Panc1 (cell line): ENCODE measurements around the gene SLC39A5. TPM values are rescaled to one million over a fixed set of nuclear protein-coding genes. Genes with fewer than 3 reads are reported as not detected.
A peak's percentile ranks its signal among the peaks of the same experiment; 100 is the strongest.

ENCODE experiments used
- ATAC-seq: fragments of 200-7000 bp; cut with Tn5 transposase; 2 replicates; pipeline ENCODE4 v1.9.1; 2020; ENCODE audit warnings: mild to moderate bottlenecking, moderate library complexity
- BruUV-seq: library from RNA; stranded (reverse); fragments of 400-500 nt; replicated peaks from 2 replicates; lab custom pipeline; 2021; lab: Mats Ljungman, UMichigan
- CTCF ChIA-PET: fragments of 300-600 bp; sonication (Branson Sonifier 250); formaldehyde crosslinking; loops from one replicate; lab custom pipeline; 2022; ENCODE audit warnings: antibody characterized with exemption; lab: Charles Lee
- POLR2A ChIA-PET: fragments of 300-600 bp; sonication (Branson Sonifier 250); formaldehyde crosslinking; loops from one replicate; lab custom pipeline; 2022; ENCODE audit warnings: antibody characterized with exemption; lab: Charles Lee
- DNase-seq: peaks from one replicate; pipeline ENCODE4 v3.0.0-alpha.2; 2010; ENCODE audit warnings: low read depth, low spot score
- H3K27ac ChIP-seq: 2 replicates; pipeline ENCODE4 v1.5.1; 2011; ENCODE audit warnings: mild to moderate bottlenecking, low read length, inconsistent platforms
- H3K27me3 ChIP-seq: fragments of 200-500 bp; sonication (Bioruptor generic); 2 replicates; pipeline ENCODE4 v1.6.0; 2014; ENCODE audit warnings: low read length, inconsistent platforms; ENCODE audit not compliant: control insufficient read depth, insufficient read depth
- H3K36me3 ChIP-seq: fragments of 200-500 bp; sonication (Bioruptor generic); 2 replicates; pipeline ENCODE4 v1.5.1; 2014; ENCODE audit warnings: inconsistent platforms, mild to moderate bottlenecking, low read length, moderate library complexity; ENCODE audit not compliant: control insufficient read depth, insufficient read depth
- H3K4me1 ChIP-seq: 2 replicates; pipeline ENCODE4 v1.5.1; 2011; ENCODE audit warnings: inconsistent platforms, mild to moderate bottlenecking, low read length, moderate library complexity; ENCODE audit not compliant: control insufficient read depth, insufficient read depth
- H3K4me3 ChIP-seq, 2 experiments: 2 replicates each; pipeline ENCODE4 v1.5.1; 2011 to 2012; ENCODE audit warnings: low read depth in 2 of 2, low read length in 2 of 2, mild to moderate bottlenecking in 2 of 2, inconsistent platforms in 1 of 2, moderate library complexity in 1 of 2
- H3K9me3 ChIP-seq: fragments of 200-500 bp; sonication (Bioruptor generic); 2 replicates; pipeline ENCODE4 v1.5.1; 2014; ENCODE audit warnings: low read depth, mild to moderate bottlenecking, inconsistent platforms, low read length, moderate library complexity; ENCODE audit not compliant: control insufficient read depth, insufficient read depth
- POLR2AphosphoS5 ChIP-seq: IDR thresholded peaks from 2 replicates; pipeline ENCODE4 v1.6.1; 2012; ENCODE audit warnings: mild to moderate bottlenecking, low read depth, low read length, moderate library complexity
- SIN3A ChIP-seq: IDR thresholded peaks from 2 replicates; pipeline ENCODE4 v1.6.1; 2012; ENCODE audit warnings: low read depth, mild to moderate bottlenecking, low read length, moderate library complexity, borderline replicate concordance; ENCODE audit not compliant: insufficient read depth
- TCF7L2 ChIP-seq: IDR thresholded peaks from 2 replicates; pipeline ENCODE4 v1.6.1; 2011; ENCODE audit warnings: mild to moderate bottlenecking, low read depth, low read length, inconsistent platforms
- in situ Hi-C: cut with HindIII; loops from 2 replicates; pipeline ENCODE4 v1.10.0; 2016; ENCODE audit warnings: low sequenced_read_pairs, low pct_unique_long_range_greater_than_20kb
- intact Hi-C: fragments of 100-400 bp; cut with micrococcal nuclease; formaldehyde crosslinking; loops from one replicate; pipeline ENCODE4 v1.10.0; 2022; ENCODE audit not compliant: unreplicated experiment
- total RNA-seq: library from RNA; stranded (reverse); gene quantifications from one replicate; pipeline ENCODE4 v1.2.1, GENCODE V29; 2021; ENCODE audit not compliant: unreplicated experiment
- TF ChIP-seq, protein P1 (sequence below), 2 experiments: IDR thresholded peaks; 2 replicates each; pipeline ENCODE4 v1.6.1; 2011 to 2012; ENCODE audit warnings: low read depth in 2 of 2, control low read depth in 1 of 2, low read length in 1 of 2, mild to moderate bottlenecking in 1 of 2, moderate library complexity in 1 of 2; ENCODE audit not compliant: insufficient read depth in 1 of 2
- TF ChIP-seq, protein P2 (sequence below): fragments of 450-650 bp; IDR thresholded peaks from 2 replicates; pipeline ENCODE4 v1.5.1; 2017; ENCODE audit warnings: mild to moderate bottlenecking

The SLC39A5 gene
- total RNA-seq, 1 experiment from 2014 or later = 0.23 TPM

DNA sequence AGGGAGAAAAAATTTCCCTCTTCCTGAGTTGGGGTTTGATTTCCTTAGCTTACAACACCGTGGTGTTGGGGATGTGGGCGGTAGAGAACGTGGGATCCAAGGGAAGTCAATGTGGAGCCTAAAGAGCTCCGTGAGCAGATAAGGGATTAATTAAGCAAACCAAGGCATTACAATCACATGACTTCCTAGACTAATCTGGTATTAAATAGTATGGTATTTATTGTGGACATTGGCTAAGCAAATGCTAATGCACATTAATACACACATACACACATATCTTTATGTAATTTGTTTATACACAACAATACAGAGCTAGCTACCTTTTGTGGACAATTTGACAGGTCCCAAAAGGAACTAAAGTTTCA is 7.3 kb upstream of the SLC39A5 start:
- Histone ChIP-seq H3K4me1 (peaks cover 16% of the 10 kb centered on the region), H3K27ac (peak overlapping the region; percentile 94), H3K4me3 (peak overlapping the region; percentile 74 to 86), H3K9me3 (no peaks in the 10 kb centered on the region), H3K27me3 (no peaks in the 10 kb centered on the region), H3K36me3 (no peaks in the 10 kb centered on the region; the same call in 1 of the 2 replicates)
- no peak for DNase-seq
- TF ChIP-seq, protein P1, sequence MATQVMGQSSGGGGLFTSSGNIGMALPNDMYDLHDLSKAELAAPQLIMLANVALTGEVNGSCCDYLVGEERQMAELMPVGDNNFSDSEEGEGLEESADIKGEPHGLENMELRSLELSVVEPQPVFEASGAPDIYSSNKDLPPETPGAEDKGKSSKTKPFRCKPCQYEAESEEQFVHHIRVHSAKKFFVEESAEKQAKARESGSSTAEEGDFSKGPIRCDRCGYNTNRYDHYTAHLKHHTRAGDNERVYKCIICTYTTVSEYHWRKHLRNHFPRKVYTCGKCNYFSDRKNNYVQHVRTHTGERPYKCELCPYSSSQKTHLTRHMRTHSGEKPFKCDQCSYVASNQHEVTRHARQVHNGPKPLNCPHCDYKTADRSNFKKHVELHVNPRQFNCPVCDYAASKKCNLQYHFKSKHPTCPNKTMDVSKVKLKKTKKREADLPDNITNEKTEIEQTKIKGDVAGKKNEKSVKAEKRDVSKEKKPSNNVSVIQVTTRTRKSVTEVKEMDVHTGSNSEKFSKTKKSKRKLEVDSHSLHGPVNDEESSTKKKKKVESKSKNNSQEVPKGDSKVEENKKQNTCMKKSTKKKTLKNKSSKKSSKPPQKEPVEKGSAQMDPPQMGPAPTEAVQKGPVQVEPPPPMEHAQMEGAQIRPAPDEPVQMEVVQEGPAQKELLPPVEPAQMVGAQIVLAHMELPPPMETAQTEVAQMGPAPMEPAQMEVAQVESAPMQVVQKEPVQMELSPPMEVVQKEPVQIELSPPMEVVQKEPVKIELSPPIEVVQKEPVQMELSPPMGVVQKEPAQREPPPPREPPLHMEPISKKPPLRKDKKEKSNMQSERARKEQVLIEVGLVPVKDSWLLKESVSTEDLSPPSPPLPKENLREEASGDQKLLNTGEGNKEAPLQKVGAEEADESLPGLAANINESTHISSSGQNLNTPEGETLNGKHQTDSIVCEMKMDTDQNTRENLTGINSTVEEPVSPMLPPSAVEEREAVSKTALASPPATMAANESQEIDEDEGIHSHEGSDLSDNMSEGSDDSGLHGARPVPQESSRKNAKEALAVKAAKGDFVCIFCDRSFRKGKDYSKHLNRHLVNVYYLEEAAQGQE (IDR thresholded peaks at IDR 0.05; ENCODE audit: insufficient read depth in 1 of 2, low read depth in 2 of 2, low read length in 1 of 2) = no peak
- TF ChIP-seq, protein P2, sequence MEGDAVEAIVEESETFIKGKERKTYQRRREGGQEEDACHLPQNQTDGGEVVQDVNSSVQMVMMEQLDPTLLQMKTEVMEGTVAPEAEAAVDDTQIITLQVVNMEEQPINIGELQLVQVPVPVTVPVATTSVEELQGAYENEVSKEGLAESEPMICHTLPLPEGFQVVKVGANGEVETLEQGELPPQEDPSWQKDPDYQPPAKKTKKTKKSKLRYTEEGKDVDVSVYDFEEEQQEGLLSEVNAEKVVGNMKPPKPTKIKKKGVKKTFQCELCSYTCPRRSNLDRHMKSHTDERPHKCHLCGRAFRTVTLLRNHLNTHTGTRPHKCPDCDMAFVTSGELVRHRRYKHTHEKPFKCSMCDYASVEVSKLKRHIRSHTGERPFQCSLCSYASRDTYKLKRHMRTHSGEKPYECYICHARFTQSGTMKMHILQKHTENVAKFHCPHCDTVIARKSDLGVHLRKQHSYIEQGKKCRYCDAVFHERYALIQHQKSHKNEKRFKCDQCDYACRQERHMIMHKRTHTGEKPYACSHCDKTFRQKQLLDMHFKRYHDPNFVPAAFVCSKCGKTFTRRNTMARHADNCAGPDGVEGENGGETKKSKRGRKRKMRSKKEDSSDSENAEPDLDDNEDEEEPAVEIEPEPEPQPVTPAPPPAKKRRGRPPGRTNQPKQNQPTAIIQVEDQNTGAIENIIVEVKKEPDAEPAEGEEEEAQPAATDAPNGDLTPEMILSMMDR = no peak
- no peak for TF ChIP-seq POLR2AphosphoS5
- no peak for TF ChIP-seq TCF7L2
- no peak for TF ChIP-seq SIN3A
- intact Hi-C loops = no loop called here
- no TSS peak for BruUV-seq
- no peak for ATAC-seq
- ChIA-PET POLR2A (interaction anchor here (1.3 to 1.8 kb wide), 2 partner anchors 16 to 95 kb away, joined by 3 to 5 read pairs; partner anchors contain the start of gene ESYT1), CTCF (interaction anchor here (0.5 to 2.3 kb wide), 9 partner anchors 11 to 59 kb away, joined by 3 to 41 read pairs (median 3); partner anchors contain the start of gene SMARCC2)
- in situ Hi-C loops = no loop called here

DNA sequence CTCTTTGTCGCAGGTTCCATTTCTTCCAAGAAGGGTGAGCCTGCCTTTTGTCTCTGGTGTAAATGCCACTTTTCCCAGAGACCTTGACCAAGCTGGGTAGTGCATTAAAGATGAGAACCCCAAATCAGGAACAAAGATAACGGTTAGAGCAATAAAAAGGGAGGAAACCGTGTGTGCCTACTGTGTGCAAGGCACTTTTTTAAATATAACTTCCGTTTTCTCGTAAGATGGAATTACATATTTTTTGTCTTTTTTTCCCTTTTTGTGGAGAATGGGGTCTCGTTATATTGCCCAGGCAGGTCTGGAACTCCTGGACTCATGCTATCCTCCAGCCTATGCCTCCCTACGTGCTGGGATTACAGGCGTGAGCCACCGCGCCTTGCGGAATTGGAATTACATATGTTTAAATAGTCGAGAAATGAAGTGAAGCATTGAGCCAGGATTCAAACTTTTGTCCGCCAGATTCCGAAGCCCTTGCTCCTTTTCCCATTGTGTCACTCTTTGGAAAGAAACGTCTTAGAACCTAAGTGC is 6.2 kb upstream of the SLC39A5 start:
- DNase-seq (no peak), ATAC-seq (peak; percentile 15)
- H3K9me3 ChIP-seq = no peaks in the 10 kb centered on the region
- ChIA-PET CTCF (interaction anchor here (1.5 kb wide), 1 partner anchor 16 kb away, joined by 3 read pairs; no protein-coding TSS in a partner anchor), POLR2A (no interaction called here)
- no peak for TF ChIP-seq SIN3A
- TF ChIP-seq, protein P1 (IDR thresholded peaks at IDR 0.05; ENCODE audit: insufficient read depth in 1 of 2, low read depth in 2 of 2, low read length in 1 of 2) = no peak
- no peak for TF ChIP-seq TCF7L2
- TF ChIP-seq POLR2AphosphoS5 = no peak
- TF ChIP-seq, protein P2 = no peak
- no peaks in the 10 kb centered on the region for H3K27me3 ChIP-seq
- H3K4me3 ChIP-seq = peak overlapping the region; percentile 64 to 71
- BruUV-seq = no TSS peak
- H3K36me3 ChIP-seq = no peaks in the 10 kb centered on the region; the same call in 1 of the 2 replicates
- peak overlapping the region; percentile 86 for H3K27ac ChIP-seq
- intact Hi-C loops (loop anchor here (2.0 kb wide), 1 partner anchor 31 kb away; no protein-coding TSS in a partner anchor), in situ Hi-C loops (no loop called here)
- peaks cover 16% of the 10 kb centered on the region for H3K4me1 ChIP-seq
